Omental fat pad (tissue), 4 donors: ENCODE data around the gene STK4. TPM values are rescaled to one million over a fixed set of nuclear protein-coding genes. Genes with fewer than 3 reads are reported as not detected.

ENCODE experiments used
- ATAC-seq: fragments of 150-250 bp; one replicate; pipeline ENCODE4 v1.9.1; 2016; ENCODE audit warnings: mild to moderate bottlenecking, moderate library complexity; ENCODE audit not compliant: low FRiP score
- DNase-seq: peaks from one replicate; pipeline ENCODE4 v3.0.0-alpha.2; 2019; ENCODE audit warnings: low spot score
- total RNA-seq, 4 donors: library from RNA; depleted of rRNA; stranded (reverse); fragments of >200 nt; gene quantifications; one replicate each; pipeline ENCODE4 v1.1.0, GENCODE V29; 2016
- TF ChIP-seq, protein P1 (sequence below), 3 donors: fragments of 450-650 bp; IDR thresholded peaks; one replicate each; pipeline ENCODE4 v1.5.1; 2016 to 2017; ENCODE audit warnings: antibody characterized with exemption in 3 of 3, mild to moderate bottlenecking in 3 of 3, moderate library complexity in 2 of 3

STK4 gene
- total RNA-seq, 4 donors from 2014 or later: 26.4 to 51.9 (median 38.6) TPM

DNA sequence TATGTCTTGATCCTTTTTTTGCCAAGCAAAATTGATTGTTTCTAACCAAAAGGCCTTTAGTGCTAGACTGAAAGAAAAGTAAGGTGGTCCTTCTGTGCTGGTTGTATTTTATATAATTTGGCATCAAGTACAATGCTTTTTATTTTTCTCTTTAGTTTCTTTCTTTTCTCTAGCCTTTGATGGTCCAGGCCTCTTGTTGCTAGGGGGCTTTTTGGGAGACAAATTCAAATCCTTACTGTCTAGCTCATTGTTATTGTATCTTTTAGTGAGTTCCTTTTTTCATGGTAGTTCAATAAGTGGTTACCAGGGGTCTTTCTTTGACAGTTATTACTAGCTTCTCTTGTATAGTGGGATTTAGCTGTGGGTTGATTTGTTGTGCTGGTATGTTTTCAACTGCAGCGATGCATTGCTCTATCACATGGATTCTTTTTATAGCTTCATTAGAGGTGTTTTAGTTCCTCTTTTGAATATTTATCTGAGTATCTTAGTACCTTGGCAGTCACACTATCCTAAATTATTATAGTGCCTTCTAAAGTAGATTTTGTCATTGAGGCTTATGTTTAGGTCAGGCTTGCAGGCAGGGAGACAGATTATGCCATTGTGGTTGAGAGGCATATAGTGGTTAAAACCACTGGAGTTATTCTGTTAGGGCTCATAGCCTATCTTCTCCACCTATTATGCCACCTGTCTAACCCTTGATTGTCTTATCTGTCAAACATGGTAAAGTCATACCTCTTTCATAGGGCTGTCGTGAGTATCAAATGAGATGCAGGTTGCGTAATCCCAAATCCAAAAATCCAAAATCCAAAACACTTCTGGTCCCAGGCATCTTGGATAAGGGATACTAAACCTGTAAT is 85.1 kb downstream of the STK4 start:
- ATAC-seq (no peak), DNase-seq (no peak)
- TF ChIP-seq, protein P1, sequence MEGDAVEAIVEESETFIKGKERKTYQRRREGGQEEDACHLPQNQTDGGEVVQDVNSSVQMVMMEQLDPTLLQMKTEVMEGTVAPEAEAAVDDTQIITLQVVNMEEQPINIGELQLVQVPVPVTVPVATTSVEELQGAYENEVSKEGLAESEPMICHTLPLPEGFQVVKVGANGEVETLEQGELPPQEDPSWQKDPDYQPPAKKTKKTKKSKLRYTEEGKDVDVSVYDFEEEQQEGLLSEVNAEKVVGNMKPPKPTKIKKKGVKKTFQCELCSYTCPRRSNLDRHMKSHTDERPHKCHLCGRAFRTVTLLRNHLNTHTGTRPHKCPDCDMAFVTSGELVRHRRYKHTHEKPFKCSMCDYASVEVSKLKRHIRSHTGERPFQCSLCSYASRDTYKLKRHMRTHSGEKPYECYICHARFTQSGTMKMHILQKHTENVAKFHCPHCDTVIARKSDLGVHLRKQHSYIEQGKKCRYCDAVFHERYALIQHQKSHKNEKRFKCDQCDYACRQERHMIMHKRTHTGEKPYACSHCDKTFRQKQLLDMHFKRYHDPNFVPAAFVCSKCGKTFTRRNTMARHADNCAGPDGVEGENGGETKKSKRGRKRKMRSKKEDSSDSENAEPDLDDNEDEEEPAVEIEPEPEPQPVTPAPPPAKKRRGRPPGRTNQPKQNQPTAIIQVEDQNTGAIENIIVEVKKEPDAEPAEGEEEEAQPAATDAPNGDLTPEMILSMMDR (IDR thresholded peaks at IDR 0.05): no peak

DNA sequence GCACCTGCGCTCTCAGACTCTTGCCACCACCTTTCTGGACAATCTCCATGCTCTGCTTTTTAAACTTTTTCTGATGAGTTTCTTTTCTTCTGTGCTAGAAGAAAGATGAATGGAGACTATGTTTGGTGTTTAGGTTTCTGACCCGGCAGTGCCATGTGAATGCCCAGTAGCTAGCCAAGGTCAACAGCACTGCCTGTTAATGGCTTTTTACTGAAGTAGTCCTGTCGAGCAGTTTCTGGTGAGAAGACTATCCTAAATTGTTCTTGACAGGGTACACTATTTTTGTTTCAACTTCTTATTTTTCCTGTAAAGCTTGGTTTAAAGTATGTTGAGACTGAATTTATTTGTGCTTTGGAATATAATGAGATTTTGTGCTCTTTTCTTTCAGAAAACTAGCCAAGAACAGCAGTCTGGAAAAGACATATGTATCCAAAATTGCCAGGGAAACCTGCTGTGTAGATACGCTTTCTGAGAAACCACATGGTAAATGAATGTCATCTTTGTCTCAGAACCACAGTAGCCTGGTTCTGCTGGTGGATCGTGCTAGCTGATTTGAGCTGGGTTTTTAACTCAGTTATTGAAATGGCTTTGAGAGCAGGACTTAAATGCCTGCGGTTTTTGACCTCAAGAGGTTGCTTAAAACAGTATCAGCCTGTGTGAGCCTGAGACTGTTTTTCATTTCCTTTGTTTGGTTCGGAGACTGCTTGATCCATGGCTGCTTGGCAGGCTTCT is 86.6 kb downstream of the STK4 start:
- no peak for ATAC-seq
- TF ChIP-seq, protein P1 (IDR thresholded peaks at IDR 0.05): no peak
- DNase-seq: no peak

DNA sequence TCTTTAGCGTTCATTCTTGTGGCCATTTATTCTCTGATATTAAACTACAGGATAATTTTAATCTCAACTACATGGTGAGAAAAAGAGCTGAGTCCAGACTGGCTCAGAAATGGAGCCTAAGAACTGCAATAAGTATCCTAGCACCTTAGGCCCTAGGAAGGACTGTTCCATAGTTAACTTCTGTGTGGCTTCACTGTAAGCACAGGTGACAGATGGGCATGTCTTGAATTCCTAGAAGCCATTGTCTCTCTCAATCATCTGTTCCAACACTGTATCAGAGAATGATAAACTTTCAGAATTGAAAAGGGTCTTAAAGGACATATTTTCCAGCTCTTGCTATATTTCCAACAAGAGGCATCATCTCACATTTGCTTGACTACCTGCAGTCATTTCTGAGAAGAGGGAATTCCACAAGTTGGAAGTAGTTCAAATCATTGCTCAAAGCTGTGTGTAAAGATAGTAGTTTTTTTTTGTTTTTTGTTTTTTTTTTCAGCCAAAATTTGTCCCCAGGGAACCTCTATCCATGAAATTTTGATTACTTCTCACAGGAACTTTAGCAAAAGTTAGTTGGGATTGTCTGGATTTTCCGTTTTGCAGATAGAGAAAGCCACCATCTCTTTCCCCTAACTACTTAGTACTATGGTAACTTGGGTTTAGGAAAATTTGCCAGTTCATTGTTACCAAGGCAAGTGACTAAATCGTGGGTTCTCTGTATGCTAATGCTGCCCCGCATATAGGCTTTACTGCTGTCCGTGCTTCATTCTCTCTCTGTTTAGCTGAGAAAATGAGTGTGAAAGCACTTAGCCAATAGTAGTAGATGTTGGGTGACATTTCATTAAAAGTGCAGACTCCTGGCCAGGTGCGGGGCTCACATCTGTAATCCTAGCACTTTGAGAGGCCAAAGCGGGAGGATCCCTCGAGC is 87.4 kb downstream of the STK4 start:
- ATAC-seq: no peak
- DNase-seq: no peak
- TF ChIP-seq, protein P1 (IDR thresholded peaks at IDR 0.05): no peak

DNA sequence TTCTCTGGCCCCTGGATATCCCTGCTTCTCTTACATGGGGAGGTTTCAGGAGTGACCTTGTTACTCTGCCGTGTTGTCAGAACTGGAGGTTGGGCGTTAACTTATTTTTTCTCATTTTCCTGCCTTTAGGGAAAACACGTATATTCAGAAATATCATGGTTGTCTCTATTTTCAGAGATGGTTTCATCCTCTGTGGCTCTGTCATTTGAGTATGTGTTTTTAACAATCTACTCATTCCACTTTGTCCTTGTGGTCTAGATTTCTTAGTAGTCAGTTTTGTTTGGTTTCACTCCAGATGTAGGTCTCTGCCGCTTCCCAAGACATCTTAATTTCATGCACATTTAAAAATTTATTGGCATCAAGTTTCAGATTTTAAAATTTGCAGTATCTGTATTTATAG is 88.7 kb downstream of the STK4 start:
- TF ChIP-seq, protein P1 (IDR thresholded peaks at IDR 0.05): no peak
- DNase-seq (no peak), ATAC-seq (no peak)

DNA sequence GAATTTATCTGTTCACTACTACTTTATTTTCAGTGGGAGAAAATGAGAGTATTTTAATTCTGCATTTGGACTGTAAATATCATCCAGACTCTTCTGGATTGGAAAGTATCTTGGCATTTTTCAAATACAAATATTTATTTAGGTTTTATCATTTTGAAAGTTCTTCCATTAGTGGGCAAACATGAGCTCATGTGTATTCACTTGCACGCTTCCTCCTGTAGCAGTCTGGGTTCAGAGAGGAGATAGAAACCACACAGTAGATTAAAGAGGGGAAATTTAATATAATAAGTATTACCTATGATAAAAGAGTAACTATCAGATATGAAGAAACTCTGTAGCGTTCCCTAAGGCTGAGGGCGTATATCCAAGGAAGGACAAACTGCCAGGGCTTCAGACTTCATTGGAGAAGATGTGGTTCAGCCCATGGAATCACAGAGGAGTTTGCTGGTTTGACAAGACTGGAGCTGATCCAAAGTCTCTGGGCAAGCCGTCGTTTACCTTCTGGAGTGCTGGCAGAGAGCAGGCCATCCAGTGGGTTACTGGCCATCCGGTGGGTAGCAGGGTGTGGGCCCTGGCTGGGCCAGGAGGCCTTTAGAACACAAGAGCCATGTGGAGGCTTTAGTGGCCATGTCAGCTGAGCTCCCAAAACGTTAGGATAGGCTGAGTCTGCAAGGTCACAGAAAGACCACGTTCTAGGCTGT is 90.3 kb downstream of the STK4 start:
- TF ChIP-seq, protein P1 (IDR thresholded peaks at IDR 0.05): no peak
- ATAC-seq: no peak

DNA sequence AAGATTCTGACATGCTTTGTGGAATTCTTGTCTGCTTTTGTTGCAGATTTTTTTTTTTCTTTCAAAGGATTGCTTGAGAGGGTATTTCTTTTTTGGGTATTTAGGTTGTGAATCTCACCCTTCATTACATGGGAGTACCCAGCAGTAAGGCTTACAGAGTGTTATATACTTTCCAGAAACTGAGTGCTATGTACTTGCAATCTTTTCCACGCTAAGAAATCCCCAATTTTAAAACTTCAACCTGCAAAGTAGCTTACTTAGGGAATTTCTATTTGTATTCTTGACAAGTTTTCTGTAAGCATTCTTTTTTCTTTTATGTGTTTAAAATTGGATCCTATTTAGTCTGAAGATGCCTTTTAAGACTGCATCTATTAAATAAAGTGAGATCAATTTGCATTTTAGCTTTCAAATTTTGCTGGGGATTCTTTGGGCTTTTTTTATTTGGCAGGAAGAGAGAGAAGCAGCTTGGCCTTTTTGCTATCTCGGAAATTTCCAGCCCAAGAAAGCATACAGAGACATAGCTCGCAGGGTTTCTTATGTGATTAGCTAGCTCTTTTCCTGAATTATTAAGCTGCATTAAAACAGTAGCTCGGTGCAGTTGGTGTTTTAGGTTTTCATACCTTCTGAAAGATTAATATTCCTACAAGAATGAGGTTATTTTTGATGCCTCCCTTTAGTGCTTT is 92.0 kb downstream of the STK4 start:
- ATAC-seq (no peak), DNase-seq (no peak)
- TF ChIP-seq, protein P1 (IDR thresholded peaks at IDR 0.05): no peak

More for the DNA sequence above, 90.3 kb downstream of the STK4 start:
- DNase-seq: no peak
